Activated CD8-positive, alpha-beta memory T cell treated with anti-CD3 and anti-CD28 coated beads, Interleukin-2, amount 50 U/mL, for 24 hours (primary cell): ENCODE measurements around the gene HBZ.
"Not testable (repeated sequence)": the region's sequence is repeated elsewhere in the genome, so short reads cannot be mapped to it uniquely, and the experiment has no call there.

Experiments used
- DNase-seq: peaks from one replicate; pipeline ENCODE4 v3.0.0-alpha.2; 2020; ENCODE audit errors: extremely low read depth

Gene HBZ

DNA sequence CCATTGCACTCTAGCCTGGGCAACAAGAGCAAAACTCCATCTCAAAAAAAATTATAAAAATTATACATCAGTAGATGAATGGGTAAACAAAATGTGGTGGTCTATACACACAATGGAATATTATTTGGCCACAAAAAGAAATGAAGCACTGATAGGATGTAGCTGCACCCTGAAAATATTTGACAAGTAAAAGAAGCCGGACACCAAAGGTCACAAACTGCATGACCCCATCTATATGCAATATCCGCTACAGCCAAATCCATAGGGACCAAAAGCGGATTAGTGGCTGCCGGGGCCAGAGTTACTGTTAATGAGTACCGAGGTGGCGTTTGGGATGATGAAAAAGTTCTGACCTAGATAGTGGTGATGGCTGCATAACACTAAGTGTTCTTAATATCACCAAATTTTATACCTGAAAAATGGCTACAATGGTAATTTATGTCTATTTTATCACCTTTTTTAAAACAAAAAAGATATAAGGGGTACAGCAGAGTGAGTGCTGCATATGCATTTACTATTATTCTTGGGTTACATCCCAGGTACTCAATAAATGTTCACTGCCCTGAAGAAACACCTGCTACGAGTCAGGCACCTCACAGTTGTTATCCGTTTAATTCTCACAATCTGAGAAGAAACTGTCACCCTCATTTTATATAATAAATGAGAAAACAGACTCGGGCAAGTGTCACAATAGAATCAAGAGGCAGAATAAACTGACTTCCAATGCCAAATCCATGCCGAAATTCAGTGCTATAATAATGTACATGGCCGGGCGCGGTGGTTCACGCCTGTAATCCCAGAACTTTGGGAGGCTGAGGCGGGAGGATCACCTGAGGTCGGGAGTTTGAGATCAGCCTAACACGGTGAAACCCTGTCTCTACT is 27.0 kb downstream of the HBZ start:
- DNase-seq, result no peak

DNA sequence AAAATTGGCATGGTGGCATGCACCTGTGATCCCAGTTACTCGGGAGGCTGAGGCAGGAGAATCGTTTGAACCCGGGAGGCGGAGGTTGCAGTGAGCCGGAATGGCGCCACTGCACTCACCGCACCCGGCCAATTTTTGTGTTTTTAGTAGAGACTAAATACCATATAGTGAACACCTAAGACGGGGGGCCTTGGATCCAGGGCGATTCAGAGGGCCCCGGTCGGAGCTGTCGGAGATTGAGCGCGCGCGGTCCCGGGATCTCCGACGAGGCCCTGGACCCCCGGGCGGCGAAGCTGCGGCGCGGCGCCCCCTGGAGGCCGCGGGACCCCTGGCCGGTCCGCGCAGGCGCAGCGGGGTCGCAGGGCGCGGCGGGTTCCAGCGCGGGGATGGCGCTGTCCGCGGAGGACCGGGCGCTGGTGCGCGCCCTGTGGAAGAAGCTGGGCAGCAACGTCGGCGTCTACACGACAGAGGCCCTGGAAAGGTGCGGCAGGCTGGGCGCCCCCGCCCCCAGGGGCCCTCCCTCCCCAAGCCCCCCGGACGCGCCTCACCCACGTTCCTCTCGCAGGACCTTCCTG is 27.7 kb downstream of the HBZ start, which contains the start of gene HBQ1:
HBQ1 (plus strand) TSS at position 359 of the 575 bp plus-strand sequence; CDS start at position 387, 28 bp downstream.
- no peak for DNase-seq

DNA sequence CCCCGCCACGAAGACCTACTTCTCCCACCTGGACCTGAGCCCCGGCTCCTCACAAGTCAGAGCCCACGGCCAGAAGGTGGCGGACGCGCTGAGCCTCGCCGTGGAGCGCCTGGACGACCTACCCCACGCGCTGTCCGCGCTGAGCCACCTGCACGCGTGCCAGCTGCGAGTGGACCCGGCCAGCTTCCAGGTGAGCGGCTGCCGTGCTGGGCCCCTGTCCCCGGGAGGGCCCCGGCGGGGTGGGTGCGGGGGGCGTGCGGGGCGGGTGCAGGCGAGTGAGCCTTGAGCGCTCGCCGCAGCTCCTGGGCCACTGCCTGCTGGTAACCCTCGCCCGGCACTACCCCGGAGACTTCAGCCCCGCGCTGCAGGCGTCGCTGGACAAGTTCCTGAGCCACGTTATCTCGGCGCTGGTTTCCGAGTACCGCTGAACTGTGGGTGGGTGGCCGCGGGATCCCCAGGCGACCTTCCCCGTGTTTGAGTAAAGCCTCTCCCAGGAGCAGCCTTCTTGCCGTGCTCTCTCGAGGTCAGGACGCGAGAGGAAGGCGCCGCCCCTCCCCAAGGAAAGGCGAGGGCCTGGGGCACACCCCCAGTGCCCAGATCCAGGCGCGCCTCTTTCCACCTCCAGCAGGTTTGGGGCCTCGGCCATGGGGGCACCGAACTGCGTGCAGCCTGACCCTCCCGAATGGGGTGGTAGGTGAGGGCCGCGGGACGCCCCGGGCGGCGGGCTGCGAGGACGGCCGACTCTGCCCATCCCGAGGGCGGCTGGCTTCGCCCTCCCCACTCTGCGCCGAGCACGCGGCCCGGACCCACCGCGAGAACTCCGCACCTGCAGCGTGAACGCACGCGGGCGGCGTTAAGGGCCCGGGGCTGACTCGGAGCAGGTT is 28.5 kb downstream of the HBZ start:
- DNase-seq, result no peak

DNA sequence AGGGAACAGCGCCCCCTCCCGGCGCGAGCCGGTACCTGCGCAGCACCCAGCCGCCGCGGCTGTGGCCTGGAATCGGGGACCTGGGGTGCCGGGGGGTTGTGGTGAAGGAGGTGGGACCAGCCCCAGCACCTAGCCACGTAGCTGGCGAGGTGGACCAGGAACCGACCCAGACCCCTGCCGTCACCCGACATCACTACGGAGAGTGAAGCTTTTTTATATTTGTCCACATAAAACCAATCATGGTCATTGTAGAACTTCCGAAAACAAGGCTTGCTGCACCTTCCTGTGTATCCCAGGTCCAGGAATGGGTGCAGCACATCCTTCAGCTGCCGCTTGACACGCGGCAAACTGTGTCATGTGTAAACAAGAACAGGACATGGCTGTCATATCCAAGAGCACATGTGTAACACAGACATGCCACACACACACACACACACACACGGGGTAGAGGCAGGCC is 29.1 kb downstream of the HBZ start:
- peak; percentile 54 for DNase-seq

DNA sequence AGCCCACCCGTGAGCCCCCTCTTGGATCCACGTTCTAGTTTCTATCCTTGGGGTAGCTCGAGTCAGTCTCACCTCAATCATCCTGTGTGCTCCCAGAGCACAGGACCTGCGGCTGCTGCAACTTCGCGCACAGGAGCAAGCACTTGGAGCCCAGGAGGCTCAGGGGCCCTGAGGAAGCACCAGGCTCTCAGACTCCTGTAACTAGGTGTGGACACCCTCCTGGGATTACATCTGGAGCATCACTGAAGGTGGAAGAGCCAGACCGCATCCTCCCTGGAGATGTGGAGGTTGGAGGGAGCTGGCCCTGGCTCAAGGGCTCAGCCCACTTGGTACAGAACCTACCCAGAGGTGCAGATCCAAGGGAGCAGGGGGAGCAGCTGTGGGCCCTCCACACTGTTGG is 30.6 kb downstream of the HBZ start:
- DNase-seq, result no peak

DNA sequence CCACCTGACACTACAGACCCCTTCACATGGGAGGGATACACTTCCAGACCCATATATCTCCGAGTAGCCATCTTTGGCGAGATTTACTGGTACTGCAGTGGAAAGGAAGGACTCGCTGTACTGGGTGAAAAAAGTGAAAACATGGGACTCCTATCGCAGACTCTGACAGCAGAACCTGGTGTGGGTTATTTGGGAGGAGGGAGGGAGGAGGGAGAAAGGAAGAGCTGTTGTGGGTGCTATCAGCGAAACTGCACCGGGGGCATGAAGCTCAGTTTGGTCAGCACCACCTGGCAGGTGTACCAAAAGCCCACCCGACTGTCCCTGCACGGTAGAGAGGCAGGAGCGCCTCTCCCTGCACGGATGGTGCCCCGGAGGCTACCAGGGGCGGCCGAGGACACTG is 32.8 kb downstream of the HBZ start:
- DNase-seq, result no peak

DNA sequence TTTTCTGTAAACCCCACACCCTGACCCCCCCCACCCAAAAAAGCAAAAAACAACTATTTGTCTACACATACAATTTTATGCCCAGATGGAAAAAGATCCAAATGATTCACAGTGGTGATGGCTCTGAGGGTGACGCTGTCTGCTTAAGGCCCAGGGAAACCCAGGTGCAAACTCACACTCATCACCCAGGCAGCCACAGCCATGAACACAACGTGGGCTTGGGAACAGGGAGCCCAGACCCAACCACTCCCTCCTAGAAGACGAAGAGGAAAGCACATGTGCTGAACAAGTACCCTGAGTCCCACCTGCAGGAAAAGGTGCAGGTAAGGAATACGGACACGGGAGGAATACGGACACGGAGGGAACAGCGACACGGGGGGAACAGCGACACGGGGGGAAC is 33.2 kb downstream of the HBZ start:
- DNase-seq, result no peak

DNA sequence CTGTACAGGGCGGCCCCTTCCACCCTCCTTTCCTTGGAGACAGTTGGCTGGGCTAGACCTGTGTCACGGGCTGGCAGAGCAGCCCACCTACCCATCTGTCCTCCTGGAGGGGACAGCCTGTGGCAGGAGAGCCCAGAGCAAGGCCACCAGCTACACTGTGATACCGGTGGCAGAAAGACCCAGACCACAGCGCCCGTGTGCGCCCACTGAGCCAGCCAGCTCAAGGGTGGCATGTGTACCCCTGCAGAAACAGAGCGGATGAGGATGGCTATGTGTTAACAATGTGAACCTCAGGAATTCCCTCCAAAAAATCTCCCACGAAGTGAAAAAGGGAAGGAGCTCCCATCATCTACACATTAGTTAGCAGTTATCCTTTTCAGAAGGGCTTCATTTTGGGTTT is 34.9 kb downstream of the HBZ start:
- DNase-seq, result no peak

DNA sequence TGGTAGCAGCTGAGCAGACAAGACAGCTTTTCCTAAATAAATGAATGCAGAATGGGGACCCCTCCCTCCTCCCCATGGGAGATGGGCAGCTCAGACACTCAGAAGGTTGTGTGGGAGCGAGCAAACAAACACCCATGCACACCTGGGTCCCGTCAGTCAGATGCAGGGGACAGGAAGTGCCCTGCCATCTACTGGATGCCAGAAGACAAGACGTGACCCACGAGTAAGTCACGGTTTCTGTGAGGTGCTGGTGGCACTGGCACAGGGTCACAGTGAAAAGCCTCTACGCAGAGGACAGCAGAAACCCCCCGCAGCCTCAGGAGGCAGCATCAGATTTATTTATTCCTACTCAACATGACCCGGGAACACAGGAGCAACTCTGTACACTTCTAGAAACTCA is 36.2 kb downstream of the HBZ start:
- DNase-seq, result no peak

DNA sequence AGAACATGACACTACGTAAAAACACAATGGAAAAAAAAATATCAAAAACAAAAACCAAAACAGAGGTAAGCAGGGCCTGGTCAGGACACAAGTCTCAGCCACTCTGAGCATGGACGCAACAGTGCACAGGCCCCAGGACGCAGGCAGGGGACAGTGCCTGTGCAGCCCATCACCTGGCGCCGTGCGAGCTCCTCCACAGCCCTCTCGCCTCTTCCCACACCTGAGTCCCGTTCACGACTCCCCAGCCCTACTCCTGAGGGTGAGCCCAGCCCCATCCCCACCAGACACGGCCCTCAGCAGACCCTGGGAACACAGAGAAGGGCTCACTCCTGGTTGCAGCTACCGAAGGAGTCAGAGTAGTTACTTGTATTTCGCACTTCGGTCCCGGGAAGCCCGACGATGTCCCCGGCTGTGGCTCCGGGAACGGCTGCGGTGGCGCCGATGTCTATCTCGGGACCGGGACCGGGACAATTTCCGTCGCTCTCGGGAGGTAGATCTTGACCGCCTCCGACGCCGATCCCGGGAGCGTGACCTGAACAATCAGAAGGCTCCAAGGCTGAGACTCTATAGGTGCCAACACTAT is 37.3 kb downstream of the HBZ start:
- no peak for DNase-seq

DNA sequence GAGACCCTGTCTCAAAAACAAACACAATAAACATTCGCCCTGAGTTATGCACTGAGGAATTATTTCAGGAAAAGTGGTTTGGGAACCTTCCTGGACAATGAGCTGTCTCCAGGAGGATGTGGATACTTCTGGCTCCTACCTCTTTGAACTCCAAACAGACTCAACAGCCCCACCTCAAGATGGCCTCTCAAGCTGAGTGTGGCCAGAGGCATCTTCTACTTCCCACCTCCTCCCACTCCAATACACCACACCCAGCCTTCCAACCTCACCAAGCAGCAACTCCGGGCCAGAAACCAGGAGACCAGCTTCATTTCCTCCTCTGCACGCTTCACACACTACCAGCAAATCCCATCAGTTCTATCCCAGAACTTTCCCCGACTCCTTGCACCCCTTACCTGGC is 39.4 kb downstream of the HBZ start:
- no peak for DNase-seq

DNA sequence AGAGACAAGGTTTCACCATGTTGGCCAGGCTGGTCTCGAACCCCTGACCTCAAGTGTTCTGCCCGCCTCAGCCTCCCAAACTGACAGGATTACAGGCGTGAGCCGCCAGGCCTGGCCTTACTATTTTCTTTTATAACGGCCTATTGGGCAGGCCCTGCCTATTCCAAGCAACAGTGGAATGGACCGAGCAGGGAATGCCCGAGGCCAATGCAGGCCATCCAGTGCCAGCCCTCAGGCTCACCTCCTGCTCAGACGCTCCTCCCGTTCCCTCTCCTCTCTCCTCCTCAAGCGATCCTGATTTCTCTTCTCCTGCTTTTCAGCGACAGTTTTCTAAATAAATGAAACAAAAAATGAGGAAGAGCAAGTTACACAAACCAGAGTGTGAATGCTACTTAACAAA is 40.2 kb downstream of the HBZ start:
- no peak for DNase-seq

DNA sequence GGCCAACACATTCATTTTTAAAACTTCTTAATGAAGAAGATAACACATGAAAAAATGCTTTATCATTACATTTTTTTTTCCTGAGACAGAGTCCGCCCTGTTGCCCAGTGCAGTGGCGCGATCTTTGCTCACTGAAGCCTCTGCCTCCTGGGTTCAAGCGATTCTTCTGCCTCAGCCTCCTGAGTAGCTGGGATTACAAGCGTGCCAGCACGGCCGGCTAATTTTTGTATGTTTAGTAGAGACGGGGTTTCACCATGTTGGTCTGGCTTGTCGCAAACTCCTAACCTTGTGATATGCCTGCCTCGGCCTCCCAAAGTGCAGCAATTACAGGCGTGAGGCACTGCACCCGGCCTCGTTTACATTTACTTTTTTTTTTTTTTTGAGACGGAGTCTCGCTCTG is 41.0 kb downstream of the HBZ start:
- DNase-seq, result no peak

DNA sequence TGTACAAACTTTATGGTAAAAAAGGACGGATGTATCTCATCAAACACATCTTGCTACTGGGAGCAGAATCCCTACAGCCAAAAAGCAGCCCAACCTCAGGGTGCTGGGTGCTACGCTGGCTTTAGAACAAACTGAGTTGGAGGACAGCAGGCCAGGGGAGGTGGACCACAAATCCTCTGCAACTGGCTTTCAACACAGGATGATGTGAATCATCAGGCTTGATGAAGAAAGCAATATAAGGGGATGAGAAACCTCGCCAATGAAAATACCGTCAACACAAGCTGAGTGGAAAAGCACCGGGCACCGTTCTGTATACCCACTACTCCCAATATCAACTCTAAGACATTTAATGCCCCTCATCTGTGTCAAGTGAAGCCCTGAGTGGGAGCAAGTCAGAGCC is 42.1 kb downstream of the HBZ start:
- no peak for DNase-seq

DNA sequence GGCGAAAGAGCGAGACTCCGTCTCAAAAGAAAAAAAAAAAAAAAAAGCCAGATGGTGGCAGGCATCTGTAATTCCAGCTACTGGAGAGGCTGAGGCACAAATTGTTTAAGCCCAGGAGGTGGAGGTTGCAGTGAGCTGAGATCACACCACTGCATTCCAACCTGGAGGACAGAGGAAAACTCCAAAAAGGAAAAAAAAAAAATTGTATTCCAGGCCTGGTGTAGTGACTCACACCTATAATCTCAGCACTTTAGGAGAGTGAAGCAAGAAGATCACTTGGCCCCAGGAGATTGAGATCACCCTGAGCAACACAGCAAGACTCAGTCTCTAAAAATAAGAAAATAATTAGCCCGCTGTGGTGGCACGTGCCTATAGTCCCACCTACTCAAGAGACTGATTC is 47.9 kb downstream of the HBZ start:
- no peak for DNase-seq

DNA sequence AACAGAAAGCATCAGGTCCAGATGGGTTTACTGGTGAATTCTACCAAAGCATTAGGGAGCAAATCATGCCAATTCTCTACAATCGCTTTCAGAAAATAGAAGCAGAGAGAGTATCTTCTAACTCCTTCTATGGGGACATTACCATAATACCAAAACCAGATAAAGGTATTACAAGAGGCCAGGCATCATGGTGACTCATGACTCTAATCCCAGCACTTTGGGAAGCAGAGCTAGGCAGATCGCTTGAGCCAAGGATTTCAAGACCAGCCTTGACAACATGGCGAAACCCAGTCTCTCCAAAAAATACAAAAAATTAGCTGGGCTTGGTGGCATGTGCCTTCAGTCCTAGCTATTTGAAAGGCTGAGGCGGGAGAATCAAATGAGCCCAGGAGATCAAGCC is 50.8 kb downstream of the HBZ start:
- DNase-seq, result no peak

DNA sequence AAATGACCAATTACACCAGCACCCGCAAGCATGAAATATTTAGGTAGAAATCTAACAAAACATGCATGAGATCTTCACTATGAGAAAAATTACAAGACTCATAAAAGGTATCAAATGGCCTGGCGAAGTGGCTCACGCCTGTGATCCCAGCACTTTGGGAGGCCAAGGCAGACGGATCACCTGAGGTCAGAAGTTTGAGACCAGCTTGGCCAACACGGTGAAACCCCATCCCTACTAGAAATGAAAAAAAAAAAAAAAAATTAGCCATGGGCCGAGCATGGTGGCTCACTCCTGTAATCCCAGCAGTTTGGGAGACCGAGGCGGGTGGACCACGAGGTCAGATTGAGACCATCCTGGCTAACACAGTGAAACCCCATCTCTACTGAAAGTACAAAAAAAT is 51.6 kb downstream of the HBZ start:
- not testable (repeated sequence) for DNase-seq
